ENCODE measurements around the gene TOR2A.

DNA sequence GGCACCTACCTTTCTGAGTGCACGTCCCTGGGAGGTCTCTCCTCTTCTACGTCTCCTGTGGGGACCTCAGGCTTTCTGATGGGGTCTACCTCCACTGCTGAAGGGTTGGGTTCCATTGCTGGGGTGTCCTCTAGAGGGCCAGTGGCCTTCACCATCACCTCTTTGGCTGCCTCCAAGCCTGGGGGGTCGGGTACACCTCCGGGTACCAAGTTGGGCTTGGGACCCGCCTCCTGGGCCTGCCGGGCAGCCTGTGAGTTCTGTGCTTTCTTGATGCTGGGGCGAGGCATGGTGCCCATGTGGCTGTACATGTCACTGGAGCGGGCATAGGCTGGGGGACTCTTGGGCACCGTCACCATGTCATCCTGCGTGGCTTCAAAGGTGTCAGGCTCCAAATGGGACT is 38.9 kb upstream of the TOR2A start:
- TF ChIP-seq, protein P1, sequence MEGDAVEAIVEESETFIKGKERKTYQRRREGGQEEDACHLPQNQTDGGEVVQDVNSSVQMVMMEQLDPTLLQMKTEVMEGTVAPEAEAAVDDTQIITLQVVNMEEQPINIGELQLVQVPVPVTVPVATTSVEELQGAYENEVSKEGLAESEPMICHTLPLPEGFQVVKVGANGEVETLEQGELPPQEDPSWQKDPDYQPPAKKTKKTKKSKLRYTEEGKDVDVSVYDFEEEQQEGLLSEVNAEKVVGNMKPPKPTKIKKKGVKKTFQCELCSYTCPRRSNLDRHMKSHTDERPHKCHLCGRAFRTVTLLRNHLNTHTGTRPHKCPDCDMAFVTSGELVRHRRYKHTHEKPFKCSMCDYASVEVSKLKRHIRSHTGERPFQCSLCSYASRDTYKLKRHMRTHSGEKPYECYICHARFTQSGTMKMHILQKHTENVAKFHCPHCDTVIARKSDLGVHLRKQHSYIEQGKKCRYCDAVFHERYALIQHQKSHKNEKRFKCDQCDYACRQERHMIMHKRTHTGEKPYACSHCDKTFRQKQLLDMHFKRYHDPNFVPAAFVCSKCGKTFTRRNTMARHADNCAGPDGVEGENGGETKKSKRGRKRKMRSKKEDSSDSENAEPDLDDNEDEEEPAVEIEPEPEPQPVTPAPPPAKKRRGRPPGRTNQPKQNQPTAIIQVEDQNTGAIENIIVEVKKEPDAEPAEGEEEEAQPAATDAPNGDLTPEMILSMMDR (IDR thresholded peaks at IDR 0.05) = no peak
- TF ChIP-seq POLR2AphosphoS5 (IDR thresholded peaks at IDR 0.05) = no peak

Data from breast epithelium (tissue), 3 donors.